Subcutaneous adipose tissue (tissue), 4 donors: ENCODE data around the gene TESK1. TPM values are rescaled to one million over a fixed set of nuclear protein-coding genes. Genes with fewer than 3 reads are reported as not detected.

Experiments used
- total RNA-seq, 4 donors: library from RNA; depleted of rRNA; stranded (reverse); fragments of >200 nt; gene quantifications; one replicate each; pipeline ENCODE4 v1.1.0, GENCODE V29; 2016
- TF ChIP-seq, protein P1 (sequence below): fragments of 450-650 bp; IDR thresholded peaks from one replicate; pipeline ENCODE4 v1.5.1; 2016; ENCODE audit warnings: low read depth, mild to moderate bottlenecking, control low read depth, antibody characterized with exemption, moderate library complexity

Gene TESK1
- total RNA-seq, 4 donors from 2014 or later, result 32.3 to 132 (median 41.0) TPM

DNA sequence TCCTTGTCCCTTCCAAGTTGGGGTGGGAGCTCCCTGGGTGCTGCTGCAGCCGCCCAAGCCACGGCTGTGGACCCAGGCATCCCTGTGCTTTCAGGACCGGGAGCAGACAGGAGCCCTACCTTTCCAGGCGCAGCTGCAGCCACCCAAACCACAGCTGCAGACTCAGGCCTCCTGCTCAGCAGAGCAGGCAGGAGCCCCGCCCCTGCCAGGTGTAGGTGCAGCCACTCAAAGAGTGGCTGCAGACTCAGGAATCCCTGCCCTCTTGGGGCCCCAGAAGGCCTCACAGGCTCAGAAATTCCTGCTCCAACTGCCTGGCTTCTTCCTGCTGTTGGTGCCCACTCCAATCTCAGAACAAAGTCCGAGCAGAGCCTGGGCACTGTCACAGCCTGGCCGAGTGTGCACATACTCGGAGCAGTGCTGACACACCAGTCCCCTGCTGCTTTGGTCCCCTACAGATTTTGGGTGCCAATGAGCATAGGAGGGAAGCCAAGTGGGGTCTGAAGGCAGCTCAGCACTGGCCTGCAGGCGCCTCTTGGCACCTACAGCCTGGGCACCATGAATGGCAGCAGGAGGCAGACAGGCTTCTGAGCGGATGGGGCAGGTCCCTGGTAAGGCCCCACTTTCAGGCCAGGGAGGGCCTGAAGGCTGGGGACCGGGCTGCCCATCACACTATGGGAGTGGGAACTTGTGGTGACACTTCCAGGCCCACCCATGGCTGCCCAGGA is 6.0 kb upstream of the TESK1 start:
- TF ChIP-seq, protein P1, sequence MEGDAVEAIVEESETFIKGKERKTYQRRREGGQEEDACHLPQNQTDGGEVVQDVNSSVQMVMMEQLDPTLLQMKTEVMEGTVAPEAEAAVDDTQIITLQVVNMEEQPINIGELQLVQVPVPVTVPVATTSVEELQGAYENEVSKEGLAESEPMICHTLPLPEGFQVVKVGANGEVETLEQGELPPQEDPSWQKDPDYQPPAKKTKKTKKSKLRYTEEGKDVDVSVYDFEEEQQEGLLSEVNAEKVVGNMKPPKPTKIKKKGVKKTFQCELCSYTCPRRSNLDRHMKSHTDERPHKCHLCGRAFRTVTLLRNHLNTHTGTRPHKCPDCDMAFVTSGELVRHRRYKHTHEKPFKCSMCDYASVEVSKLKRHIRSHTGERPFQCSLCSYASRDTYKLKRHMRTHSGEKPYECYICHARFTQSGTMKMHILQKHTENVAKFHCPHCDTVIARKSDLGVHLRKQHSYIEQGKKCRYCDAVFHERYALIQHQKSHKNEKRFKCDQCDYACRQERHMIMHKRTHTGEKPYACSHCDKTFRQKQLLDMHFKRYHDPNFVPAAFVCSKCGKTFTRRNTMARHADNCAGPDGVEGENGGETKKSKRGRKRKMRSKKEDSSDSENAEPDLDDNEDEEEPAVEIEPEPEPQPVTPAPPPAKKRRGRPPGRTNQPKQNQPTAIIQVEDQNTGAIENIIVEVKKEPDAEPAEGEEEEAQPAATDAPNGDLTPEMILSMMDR, result no peak

GRCh38 chr9:35599763-35600604 is 5.1 kb upstream of the TESK1 start:
- TF ChIP-seq, protein P1, result no peak

- TF ChIP-seq, protein P1, result no peak
Observed at GRCh38 chr9:35603506-35603985, 1.5 kb upstream of the TESK1 start.

DNA sequence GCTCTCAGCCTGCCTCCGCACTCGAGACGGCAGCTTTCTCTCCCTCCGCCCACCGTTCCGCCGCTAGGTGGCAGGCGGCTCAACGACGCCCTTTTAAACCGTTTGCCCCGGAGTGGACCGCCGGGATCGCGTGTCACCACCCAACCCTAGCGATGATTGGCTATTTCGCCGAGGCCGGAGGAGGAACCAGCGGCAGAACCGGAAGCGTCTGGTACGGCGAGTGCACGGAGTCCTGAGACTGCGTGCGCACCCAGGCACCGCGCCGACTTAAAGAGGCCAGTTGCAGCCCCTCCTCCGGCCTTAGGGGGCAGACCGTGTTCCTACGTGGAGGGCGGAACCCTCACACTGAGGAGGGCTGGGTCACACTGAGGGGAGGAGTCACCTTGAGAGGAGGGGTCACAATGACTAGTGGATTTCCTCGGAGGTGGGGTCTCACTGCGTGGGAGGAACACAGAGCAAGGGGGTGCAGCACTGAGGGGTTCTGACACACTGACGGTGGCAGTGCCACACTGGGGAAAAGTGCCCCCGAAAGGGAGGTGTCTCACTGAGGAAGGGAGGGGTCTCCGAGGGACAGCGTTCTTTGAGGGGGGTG is 980 bp upstream of the TESK1 start:
- TF ChIP-seq, protein P1, result no peak

GRCh38 chr9:35605351-35606137 is 482 bp downstream of the TESK1 start:
- TF ChIP-seq, protein P1, result no peak

GRCh38 chr9:35606138-35606504 is 1.1 kb downstream of the TESK1 start:
- TF ChIP-seq, protein P1, result no peak
